B cell (primary cell): Measurements from ENCODE around the gene PAK4. TPM values are rescaled to one million over a fixed set of nuclear protein-coding genes. Genes with fewer than 3 reads are reported as not detected.

Experiments
- ATAC-seq: fragments of 200-7000 bp; cut with Tn5 transposase; one replicate; pipeline ENCODE4 v1.10.0; 2021; ENCODE audit warnings: low read depth, mild to moderate bottlenecking, moderate number of reproducible peaks, moderate library complexity
- CTCF ChIA-PET: fragments of 350-600 bp; sonication (Branson Sonifier 250); formaldehyde crosslinking; loops from one replicate; lab custom pipeline; 2021; ENCODE audit warnings: antibody characterized with exemption, inconsistent platforms; lab: Charles Lee
- POLR2A ChIA-PET: fragments of 350-600 bp; sonication (Branson Sonifier 250); formaldehyde crosslinking; loops from one replicate; lab custom pipeline; 2021; ENCODE audit warnings: antibody characterized with exemption; lab: Charles Lee
- DNase-seq: peaks from one replicate; pipeline ENCODE4 v3.0.0; 2013
- H2AFZ ChIP-seq: 2 replicates; pipeline ENCODE4 v1.6.1; 2012; ENCODE audit warnings: mild to moderate bottlenecking, low read depth, low read length; ENCODE audit not compliant: insufficient read depth, poor library complexity, severe bottlenecking
- H3K27ac ChIP-seq, 2 donors: 1 replicate in 1 of 2; 2 replicates in 1 of 2; pipeline ENCODE4 v1.5.1; 2012 to 2013; ENCODE audit warnings: low read length in 2 of 2, mild to moderate bottlenecking in 2 of 2, moderate library complexity in 1 of 2
- H3K27me3 ChIP-seq, 4 experiments: fragments of 200-600 bp in 1 of 4; sonication (generic) in 1 of 4; replicated peaks in 1 of 4; 1 replicate in 2 of 4; 2 replicates in 2 of 4; pipeline versions ENCODE4 v1.6.1 to v1.7.0; 2013 to 2016; ENCODE audit warnings: low read length in 3 of 4, mild to moderate bottlenecking in 2 of 4, mixed read lengths in 1 of 4, moderate library complexity in 1 of 4; ENCODE audit not compliant: insufficient read depth in 4 of 4, control insufficient read depth in 3 of 4; ENCODE audit errors: control extremely low read depth in 1 of 4
- H3K36me3 ChIP-seq, 2 experiments: replicated peaks in 1 of 2; 1 replicate in 1 of 2; 2 replicates in 1 of 2; pipeline versions ENCODE4 v1.6.1 to v1.7.1; 2013; ENCODE audit warnings: low read length in 1 of 2; ENCODE audit not compliant: insufficient read depth in 2 of 2, control insufficient read depth in 1 of 2; ENCODE audit errors: control extremely low read depth in 1 of 2, extremely low read depth in 1 of 2
- H3K4me1 ChIP-seq, 2 donors: fragments of 200-600 bp in 1 of 2; sonication (generic) in 1 of 2; 1 replicate in 1 of 2; 2 replicates in 1 of 2; pipeline versions ENCODE4 v1.5.1 to v1.6.1; 2013 to 2017; ENCODE audit warnings: low read length in 2 of 2; ENCODE audit not compliant: control insufficient read depth in 2 of 2, insufficient read depth in 2 of 2
- H3K4me2 ChIP-seq: replicated peaks from 2 replicates; pipeline ENCODE3; 2012; ENCODE audit warnings: mild to moderate bottlenecking, low read depth, low read length; ENCODE audit not compliant: poor library complexity, severe bottlenecking
- H3K4me3 ChIP-seq, 5 experiments: fragments of 200-600 bp in 1 of 5; sonication (generic) in 1 of 5; 1 replicate in 3 of 5; 2 replicates in 2 of 5; pipeline versions ENCODE4 v1.5.1 to v1.7.0; 2011 to 2016; ENCODE audit warnings: low read length in 4 of 5, mild to moderate bottlenecking in 4 of 5, low read depth in 2 of 5, control low read depth in 1 of 5, moderate library complexity in 1 of 5; ENCODE audit not compliant: insufficient read depth in 1 of 5; ENCODE audit errors: control extremely low read depth in 1 of 5, extremely low read depth in 1 of 5
- H3K79me2 ChIP-seq: fragments of 200-600 bp; sonication (generic); one replicate; pipeline ENCODE4 v1.6.0; 2016; ENCODE audit warnings: low read length; ENCODE audit not compliant: control insufficient read depth, insufficient read depth
- H3K9ac ChIP-seq: fragments of 200-600 bp; sonication (generic); 2 replicates; pipeline ENCODE4 v1.6.1; 2017; ENCODE audit warnings: mild to moderate bottlenecking, low read length, moderate library complexity
- H3K9me3 ChIP-seq, 3 donors: one replicate each; pipeline versions ENCODE4 v1.6.1 to v1.7.1; 2013; ENCODE audit warnings: low read length in 2 of 3; ENCODE audit not compliant: control insufficient read depth in 2 of 3, insufficient read depth in 1 of 3; ENCODE audit errors: control extremely low read depth in 1 of 3
- H4K20me1 ChIP-seq: 2 replicates; pipeline ENCODE4 v1.6.0; 2012; ENCODE audit warnings: mild to moderate bottlenecking, low read length; ENCODE audit not compliant: insufficient read depth, control insufficient read depth, poor library complexity, severe bottlenecking
- H3K27ac Mint-ChIP-seq: one replicate; pipeline ENCODE4 v1.8.0; 2021; ENCODE audit warnings: mixed read lengths
- H3K27me3 Mint-ChIP-seq: one replicate; pipeline ENCODE4 v1.8.0; 2021; ENCODE audit warnings: mixed read lengths
- H3K4me1 Mint-ChIP-seq: one replicate; pipeline ENCODE4 v1.8.0; 2021; ENCODE audit warnings: mixed read lengths
- H3K4me3 Mint-ChIP-seq: one replicate; pipeline ENCODE4 v1.8.0; 2021; ENCODE audit warnings: mixed read lengths
- H3K9me3 Mint-ChIP-seq: one replicate; pipeline ENCODE4 v1.8.0; 2022; ENCODE audit warnings: mixed read lengths; ENCODE audit not compliant: insufficient read depth
- CTCF ChIP-seq: fragments of 200-600 bp; IDR thresholded peaks from one replicate; pipeline ENCODE4 v1.8.0; 2022; ENCODE audit warnings: antibody characterized with exemption, mild to moderate bottlenecking
- EZH2 ChIP-seq: IDR thresholded peaks from 2 replicates; pipeline ENCODE4 v1.6.1; 2012; ENCODE audit warnings: borderline replicate concordance, low read depth, mild to moderate bottlenecking, moderate library complexity, low read length; ENCODE audit not compliant: insufficient read depth, poor library complexity, severe bottlenecking
- WGBS: methylation state at CpG from one replicate; pipeline ENCODE4 v1.1.5; 2013; ENCODE audit warnings: missing lambda C conversion rate; ENCODE audit not compliant: insufficient coverage; 5-methylcytosine and 5-hydroxymethylcytosine counted together
- intact Hi-C: fragments of 100-400 bp; cut with micrococcal nuclease; formaldehyde crosslinking; loops from one replicate; pipeline ENCODE4 v1.10.0; 2022
- polyA plus RNA-seq: library from polyadenylated mRNA; depleted of rRNA; stranded (reverse); fragments of >200 nt; gene quantifications from 2 replicates; pipeline ENCODE4 v1.2.3, GENCODE V29; 2012
- total RNA-seq, 2 donors: library from RNA; stranded (reverse); fragments of 120-200 nt in 1 of 2; gene quantifications; 1 replicate in 1 of 2; 2 replicates in 1 of 2; pipeline versions ENCODE4 v1.2.3 to v1.2.4, GENCODE V29; 2013 to 2022

PAK4 gene
- total and polyA plus RNA-seq, 2 donors (not counting 1 experiment from before 2014, with no cell fraction given) = 12.0 to 23.3 TPM

GRCh38 chr19:39179754-39180153, 54.2 kb downstream of the PAK4 start:
- Histone ChIP-seq H3K27me3 (no peaks in the 10 kb centered on the region), H2AFZ (no peak overlapping the region), H3K4me1 (no peaks in the 10 kb centered on the region), H3K4me2 (no peak overlapping the region), H3K9ac (no peak overlapping the region), H3K79me2 (no peaks in the 10 kb centered on the region), H3K36me3 (peaks cover 0 to 11% of the 10 kb centered on the region in 2 experiments), H4K20me1 (no peaks in the 10 kb centered on the region), H3K4me3 (no peak overlapping the region), H3K9me3 (no peaks in the 10 kb centered on the region), H3K27ac (no peak overlapping the region)
- intact Hi-C loops = no loop called here
- TF ChIP-seq EZH2 (no peak), CTCF (no peak)
- H3K27ac Mint-ChIP-seq = peak overlapping the region; percentile 10
- ATAC-seq (no peak), DNase-seq (no peak)
- CTCF ChIA-PET = no interaction called here
- no peaks in the 10 kb centered on the region for H3K4me1 Mint-ChIP-seq
- H3K27me3 Mint-ChIP-seq = no peaks in the 10 kb centered on the region
- WGBS = 85% methylated on average over 7 of the region's 10 CpGs
- H3K9me3 Mint-ChIP-seq = no peaks in the 10 kb centered on the region
- no peak overlapping the region for H3K4me3 Mint-ChIP-seq
- POLR2A ChIA-PET = no interaction called here

GRCh38 chr19:39180749-39181148, 55.2 kb downstream of the PAK4 start:
- CTCF ChIA-PET = no interaction called here
- Histone ChIP-seq H3K27ac (no peak overlapping the region), H2AFZ (no peak overlapping the region), H4K20me1 (no peaks in the 10 kb centered on the region), H3K36me3 (peaks cover 0 to 10% of the 10 kb centered on the region in 2 experiments), H3K27me3 (no peaks in the 10 kb centered on the region), H3K9ac (no peak overlapping the region), H3K4me1 (no peaks in the 10 kb centered on the region), H3K9me3 (no peaks in the 10 kb centered on the region), H3K4me2 (no peak overlapping the region), H3K79me2 (no peaks in the 10 kb centered on the region), H3K4me3 (no peak overlapping the region)
- DNase-seq (no peak), ATAC-seq (no peak)
- H3K27ac Mint-ChIP-seq = no peak overlapping the region
- no peaks in the 10 kb centered on the region for H3K9me3 Mint-ChIP-seq
- no peak for TF ChIP-seq CTCF
- no peak for TF ChIP-seq EZH2
- intact Hi-C loops = no loop called here
- WGBS = 99% methylated on average over 8 of the region's 9 CpGs
- H3K27me3 Mint-ChIP-seq = no peaks in the 10 kb centered on the region
- H3K4me1 Mint-ChIP-seq = no peaks in the 10 kb centered on the region
- no peak overlapping the region for H3K4me3 Mint-ChIP-seq
- POLR2A ChIA-PET = no interaction called here
